Smooth muscle cell (in vitro differentiated cells): ENCODE data around the gene FXYD2. TPM values are rescaled to one million over a fixed set of nuclear protein-coding genes. Genes with fewer than 3 reads are reported as not detected.

ENCODE experiments used
- DNase-seq: peaks from one replicate; lab custom pipeline; 2025; ENCODE audit not compliant: unreplicated experiment; lab: John Stamatoyannopoulos, UW
- H2AFZ ChIP-seq: fragments of 200-600 bp; sonication (generic); 2 replicates; pipeline ENCODE4 v1.6.0; 2016; ENCODE audit warnings: antibody characterized with exemption, low read depth, mild to moderate bottlenecking
- H3F3A ChIP-seq: fragments of 200-600 bp; sonication (generic); 2 replicates; pipeline ENCODE4 v1.6.0; 2017; ENCODE audit warnings: antibody characterized with exemption, low read depth
- H3K27ac ChIP-seq: fragments of 200-600 bp; sonication (generic); 2 replicates; pipeline ENCODE4 v1.5.1; 2016; ENCODE audit warnings: low read depth, mild to moderate bottlenecking
- H3K27me3 ChIP-seq: fragments of 200-600 bp; sonication (generic); 2 replicates; pipeline ENCODE4 v1.6.1; 2016; ENCODE audit warnings: low read depth, mild to moderate bottlenecking
- H3K36me3 ChIP-seq: fragments of 200-600 bp; sonication (generic); 2 replicates; pipeline ENCODE4 v1.5.1; 2016; ENCODE audit warnings: low read depth
- H3K4me1 ChIP-seq: fragments of 200-600 bp; sonication (generic); 2 replicates; pipeline ENCODE4 v1.5.1; 2016; ENCODE audit warnings: low read depth
- H3K4me2 ChIP-seq: fragments of 200-600 bp; sonication (generic); 2 replicates; pipeline ENCODE4 v1.6.0; 2016; ENCODE audit warnings: mild to moderate bottlenecking
- H3K4me3 ChIP-seq: fragments of 200-600 bp; sonication (generic); 2 replicates; pipeline ENCODE4 v1.5.1; 2016; ENCODE audit warnings: mild to moderate bottlenecking
- H3K79me2 ChIP-seq: fragments of 200-600 bp; sonication (generic); 2 replicates; pipeline ENCODE4 v1.6.0; 2016; ENCODE audit warnings: low read depth, mild to moderate bottlenecking
- H3K9ac ChIP-seq: fragments of 200-600 bp; sonication (generic); 2 replicates; pipeline ENCODE4 v1.6.0; 2016; ENCODE audit warnings: low read depth
- H3K9me3 ChIP-seq: fragments of 200-600 bp; sonication (generic); replicated peaks from 2 replicates; pipeline ENCODE4 v1.5.1; 2016; ENCODE audit warnings: low read depth
- H4K20me1 ChIP-seq: fragments of 200-600 bp; sonication (generic); 2 replicates; pipeline ENCODE4 v1.6.0; 2016; ENCODE audit warnings: low read depth
- WGBS: methylation state at CpG from one replicate; pipeline ENCODE4 v1.1.7; 2016; ENCODE audit warnings: low lambda C conversion rate; 5-methylcytosine and 5-hydroxymethylcytosine counted together
- polyA plus RNA-seq: library from polyadenylated mRNA; unstranded; fragments of >200 nt; fragmentation: Nextera tagmentation; extraction: Ambion mirVana; gene quantifications from 2 replicates; pipeline ENCODE4 v1.2.1, GENCODE V29; 2016
- total RNA-seq: library from RNA; depleted of rRNA; stranded (reverse); fragments of >200 nt; gene quantifications from 2 replicates; pipeline ENCODE4 v1.2.3, GENCODE V29; 2014
- TF ChIP-seq, protein P1 (sequence below): fragments of 200-600 bp; sonication (generic); IDR thresholded peaks from 2 replicates; pipeline ENCODE4 v1.5.1; 2017; ENCODE audit warnings: borderline replicate concordance, mild to moderate bottlenecking, antibody characterized with exemption; ENCODE audit not compliant: insufficient read depth, poor library complexity, severe bottlenecking

The FXYD2 gene
- total and polyA plus RNA-seq, 2 experiments from 2014 or later = 1.00 TPM; not detected in 1

GRCh38 chr11:117862753-117863152 is 38.2 kb upstream of the FXYD2 start:
- Histone ChIP-seq H3K4me1 (peaks cover 7% of the 10 kb centered on the region), H3K79me2 (peaks cover 6% of the 10 kb centered on the region), H3K36me3 (no peaks in the 10 kb centered on the region), H4K20me1 (peaks cover 33% of the 10 kb centered on the region), H3K27me3 (no peaks in the 10 kb centered on the region), H2AFZ (no peak overlapping the region), H3K4me2 (no peak overlapping the region), H3K9ac (no peak overlapping the region), H3K4me3 (no peak overlapping the region), H3K27ac (no peak overlapping the region), H3K9me3 (no peaks in the 10 kb centered on the region), H3F3A (no peaks in the 10 kb centered on the region)
- DNase-seq = no peak
- TF ChIP-seq, protein P1, sequence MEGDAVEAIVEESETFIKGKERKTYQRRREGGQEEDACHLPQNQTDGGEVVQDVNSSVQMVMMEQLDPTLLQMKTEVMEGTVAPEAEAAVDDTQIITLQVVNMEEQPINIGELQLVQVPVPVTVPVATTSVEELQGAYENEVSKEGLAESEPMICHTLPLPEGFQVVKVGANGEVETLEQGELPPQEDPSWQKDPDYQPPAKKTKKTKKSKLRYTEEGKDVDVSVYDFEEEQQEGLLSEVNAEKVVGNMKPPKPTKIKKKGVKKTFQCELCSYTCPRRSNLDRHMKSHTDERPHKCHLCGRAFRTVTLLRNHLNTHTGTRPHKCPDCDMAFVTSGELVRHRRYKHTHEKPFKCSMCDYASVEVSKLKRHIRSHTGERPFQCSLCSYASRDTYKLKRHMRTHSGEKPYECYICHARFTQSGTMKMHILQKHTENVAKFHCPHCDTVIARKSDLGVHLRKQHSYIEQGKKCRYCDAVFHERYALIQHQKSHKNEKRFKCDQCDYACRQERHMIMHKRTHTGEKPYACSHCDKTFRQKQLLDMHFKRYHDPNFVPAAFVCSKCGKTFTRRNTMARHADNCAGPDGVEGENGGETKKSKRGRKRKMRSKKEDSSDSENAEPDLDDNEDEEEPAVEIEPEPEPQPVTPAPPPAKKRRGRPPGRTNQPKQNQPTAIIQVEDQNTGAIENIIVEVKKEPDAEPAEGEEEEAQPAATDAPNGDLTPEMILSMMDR = no peak
- WGBS = 91% methylated on average over 1 of the region's 1 CpG

DNA sequence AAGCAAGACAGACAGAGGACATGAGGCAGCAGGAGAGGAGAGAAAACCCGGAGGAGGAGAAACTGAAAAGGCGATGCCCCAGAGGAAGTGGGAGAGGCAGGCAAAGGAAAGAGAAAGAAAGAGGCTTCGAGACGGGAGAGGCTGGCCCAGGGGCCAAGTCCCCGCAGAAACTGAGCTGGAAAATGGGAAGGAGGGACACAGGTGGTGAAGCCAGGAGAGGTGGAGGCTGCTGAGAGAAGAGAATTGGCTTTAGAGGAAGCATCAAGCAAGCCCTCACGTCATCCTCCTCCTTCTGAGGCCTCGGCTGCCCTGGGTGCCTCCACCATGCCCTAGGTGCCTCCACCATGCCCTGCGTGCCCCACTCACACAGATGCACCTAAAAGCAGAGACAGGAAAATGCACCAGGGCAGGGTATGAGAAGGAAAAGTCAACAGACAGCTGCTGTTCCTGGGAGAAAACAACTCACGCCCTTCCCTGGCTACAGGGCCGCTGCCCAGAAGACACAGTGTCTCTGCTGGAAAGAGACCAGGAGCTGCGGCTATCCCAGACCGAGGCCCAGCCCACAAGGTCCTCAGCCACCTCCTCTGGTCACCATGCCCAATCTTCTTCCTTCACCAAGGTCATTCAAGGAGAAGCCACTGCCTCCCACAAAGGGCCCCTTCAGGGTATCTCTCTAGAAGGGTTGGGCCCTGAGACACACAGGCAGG is 37.6 kb upstream of the FXYD2 start:
- WGBS = 91% methylated on average over 12 of the region's 12 CpGs
- Histone ChIP-seq H3F3A (no peaks in the 10 kb centered on the region), H3K9ac (no peak overlapping the region), H3K4me2 (no peak overlapping the region), H3K36me3 (no peaks in the 10 kb centered on the region), H3K4me1 (peaks cover 7% of the 10 kb centered on the region), H3K79me2 (peaks cover 6% of the 10 kb centered on the region), H3K27me3 (no peaks in the 10 kb centered on the region), H2AFZ (no peak overlapping the region), H3K4me3 (no peak overlapping the region), H3K9me3 (no peaks in the 10 kb centered on the region), H3K27ac (no peak overlapping the region), H4K20me1 (peaks cover 33% of the 10 kb centered on the region)
- TF ChIP-seq, protein P1 = no peak
- no peak for DNase-seq

GRCh38 chr11:117861151-117862018 is 36.8 kb upstream of the FXYD2 start:
- TF ChIP-seq, protein P1 = no peak
- H3K4me3 ChIP-seq = no peak overlapping the region
- no peak overlapping the region for H3K27ac ChIP-seq
- H3F3A ChIP-seq = no peaks in the 10 kb centered on the region
- H3K79me2 ChIP-seq = peaks cover 6% of the 10 kb centered on the region
- no peaks in the 10 kb centered on the region for H3K9me3 ChIP-seq
- peaks cover 33% of the 10 kb centered on the region for H4K20me1 ChIP-seq
- DNase-seq = no peak
- H2AFZ ChIP-seq = no peak overlapping the region
- no peaks in the 10 kb centered on the region for H3K27me3 ChIP-seq
- H3K4me2 ChIP-seq = no peak overlapping the region
- 34% methylated on average over 13 of the region's 13 CpGs for WGBS
- H3K4me1 ChIP-seq = peaks cover 7% of the 10 kb centered on the region
- no peak overlapping the region for H3K9ac ChIP-seq
- no peaks in the 10 kb centered on the region for H3K36me3 ChIP-seq
